HepG2 (cell line): Measurements from ENCODE around the gene PIM3. TPM values are rescaled to one million over a fixed set of nuclear protein-coding genes. Genes with fewer than 3 reads are reported as not detected.

Source experiments
- BORCS8-MEF2B ChIP-seq: sonication (generic); formaldehyde crosslinking; IDR thresholded peaks from 2 replicates; pipeline ENCODE4 v1.8.0; 2022; ENCODE audit warnings: mild to moderate bottlenecking, missing genetic modification reagents
- DNMT1 ChIP-seq: sonication (generic); formaldehyde crosslinking; IDR thresholded peaks from 2 replicates; pipeline ENCODE4 v1.5.1; 2020; ENCODE audit warnings: mild to moderate bottlenecking, missing genetic modification reagents
- GZF1 ChIP-seq: sonication (generic); formaldehyde crosslinking; IDR thresholded peaks from 2 replicates; pipeline ENCODE4 v1.5.1; 2020; ENCODE audit warnings: mild to moderate bottlenecking, missing genetic modification reagents
- KDM2A ChIP-seq: sonication (generic); formaldehyde crosslinking; IDR thresholded peaks from 2 replicates; pipeline ENCODE4 v1.4.0; 2020; ENCODE audit warnings: low read depth, missing genetic modification reagents, borderline replicate concordance
- KLF11 ChIP-seq: IDR thresholded peaks from 2 replicates; pipeline ENCODE4 v1.6.1; 2016; ENCODE audit warnings: missing compliant biosample characterization
- MXD4 ChIP-seq: IDR thresholded peaks from 2 replicates; pipeline ENCODE4 v1.6.1; 2016; ENCODE audit warnings: mild to moderate bottlenecking, missing biosample characterization, missing genetic modification reagents
- NFIC ChIP-seq: IDR thresholded peaks from 2 replicates; pipeline ENCODE4 v1.6.1; 2012; ENCODE audit warnings: mild to moderate bottlenecking, low read length, inconsistent platforms
- POLR2G ChIP-seq: fragments of 200-400 bp; formaldehyde crosslinking; IDR thresholded peaks from 2 replicates; pipeline ENCODE4 v1.6.1; 2018; ENCODE audit warnings: mild to moderate bottlenecking, low read depth, low read length, moderate library complexity
- PPARG ChIP-seq: conservative IDR thresholded peaks from 2 replicates; pipeline ENCODE4 v1.6.1; 2016; ENCODE audit warnings: missing biosample characterization, missing genetic modification reagents
- RXRB ChIP-seq: IDR thresholded peaks from 2 replicates; pipeline ENCODE4 v1.6.1; 2016; ENCODE audit warnings: borderline replicate concordance, missing genetic modification reagents, missing compliant biosample characterization
- SMARCE1 ChIP-seq: fragments of 450-650 bp; IDR thresholded peaks from 2 replicates; pipeline ENCODE4 v1.6.1; 2017; ENCODE audit warnings: borderline replicate concordance
- SOX5 ChIP-seq: IDR thresholded peaks from 2 replicates; pipeline ENCODE4 v1.6.1; 2016; ENCODE audit warnings: borderline replicate concordance
- TAF15 ChIP-seq: fragments of 200-400 bp; formaldehyde crosslinking; IDR thresholded peaks from one replicate; pipeline ENCODE4 v1.6.1; 2018; ENCODE audit warnings: mild to moderate bottlenecking, low read depth, low read length; ENCODE audit not compliant: poor library complexity, severe bottlenecking
- TEAD3 ChIP-seq: optimal IDR thresholded peaks from 2 replicates; pipeline ENCODE3; 2016; ENCODE audit warnings: borderline replicate concordance
- ZBTB20 ChIP-seq: sonication (generic); formaldehyde crosslinking; IDR thresholded peaks from 2 replicates; pipeline ENCODE4 v1.8.1; 2023; ENCODE audit warnings: missing genetic modification reagents, low read depth, mild to moderate bottlenecking, borderline replicate concordance
- ZFP36 ChIP-seq: fragments of 150-350 bp; IDR thresholded peaks from 2 replicates; pipeline ENCODE4 v1.6.1; 2018; ENCODE audit warnings: borderline replicate concordance, low read length, low read depth; ENCODE audit not compliant: partially characterized antibody
- ZNF564 ChIP-seq: sonication (generic); formaldehyde crosslinking; IDR thresholded peaks from 2 replicates; pipeline ENCODE4 v1.8.1; 2023; ENCODE audit warnings: mild to moderate bottlenecking, missing genetic modification reagents
- ZNF614 ChIP-seq: IDR thresholded peaks from 2 replicates; pipeline ENCODE4 v1.6.1; 2018; ENCODE audit warnings: missing biosample characterization, missing genetic modification reagents, inconsistent platforms, borderline replicate concordance
- polyA plus RNA-seq, 8 experiments: library from polyadenylated mRNA; depleted of rRNA in 3 of 8; stranded (reverse) in 7 of 8; unstranded in 1 of 8; fragments of >200 nt; fragmentation: Illumina TruSeq in 4 of 8; extraction: Trizol in 4 of 8; gene quantifications; 2 replicates each; pipeline versions ENCODE4 v1.2.1 to v1.2.3, GENCODE V29; 2011 to 2016; ENCODE audit warnings: low read depth in 4 of 8, missing spikeins in 1 of 8, mixed read lengths in 1 of 8; ENCODE audit not compliant: insufficient read depth in 1 of 8
- total RNA-seq, 5 experiments: library from RNA; depleted of rRNA; stranded (reverse); fragments of >200 nt; fragmentation: Illumina TruSeq; extraction: Trizol; gene quantifications; 2 replicates each; pipeline ENCODE4 v1.2.3, GENCODE V29; 2016; ENCODE audit warnings: low read depth in 1 of 5
- TF ChIP-seq, protein P1 (sequence below): sonication (generic); formaldehyde crosslinking; IDR thresholded peaks from 2 replicates; pipeline ENCODE4 v1.4.0; 2020; ENCODE audit warnings: missing genetic modification reagents, mild to moderate bottlenecking, borderline replicate concordance
- TF ChIP-seq, protein P2 (sequence below): sonication (generic); formaldehyde crosslinking; IDR thresholded peaks from 2 replicates; pipeline ENCODE4 v1.8.0; 2022; ENCODE audit warnings: missing genetic modification reagents, mild to moderate bottlenecking, borderline replicate concordance
- TF ChIP-seq, protein P3 (sequence below): sonication (generic); formaldehyde crosslinking; IDR thresholded peaks from 2 replicates; pipeline ENCODE4 v1.4.0; 2020; ENCODE audit warnings: missing genetic modification reagents, mild to moderate bottlenecking, borderline replicate concordance

Gene PIM3
- total and polyA plus RNA-seq, 2 of the 13 experiments (the other 11 are each of a cell fraction or from before 2014, with no cell fraction given), result 21.6 to 31.2 TPM

DNA sequence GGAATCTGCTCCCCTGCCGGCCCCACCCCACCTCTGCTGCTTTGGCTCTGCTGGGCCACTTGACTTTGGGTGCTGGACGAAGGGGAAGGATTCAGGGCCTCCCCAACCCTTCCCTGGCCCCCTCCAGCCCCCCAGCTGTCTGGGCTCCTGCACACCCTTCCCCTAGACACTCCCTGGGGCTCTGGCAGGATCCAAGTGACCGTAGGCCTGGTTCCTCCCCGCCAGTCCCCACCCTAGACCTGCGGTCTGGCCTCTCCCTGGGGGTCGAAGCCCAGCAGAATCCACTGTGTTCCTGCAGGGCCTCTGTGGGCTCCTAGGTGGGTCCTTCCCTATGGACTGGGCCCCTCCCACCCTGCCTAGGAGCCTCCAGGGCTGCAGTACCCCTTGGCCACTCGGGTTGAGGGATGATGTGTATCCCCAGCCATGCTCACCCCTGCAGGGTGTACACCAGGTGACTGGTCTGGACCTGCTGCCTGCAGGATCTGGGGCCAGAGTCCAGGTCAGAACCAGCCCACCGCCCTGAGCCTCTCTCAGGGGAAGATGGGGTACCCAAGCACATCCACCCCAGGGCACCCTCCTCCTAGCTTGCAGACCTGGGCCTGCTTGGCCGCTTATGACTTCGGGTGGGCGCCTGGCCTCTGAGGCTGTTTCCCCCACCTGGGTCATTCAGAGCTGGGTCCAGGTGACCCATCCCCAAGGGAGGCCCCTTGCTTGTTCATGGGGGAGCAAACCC, 5.6 kb downstream of the PIM3 start (continued):
- TF ChIP-seq, protein P1, sequence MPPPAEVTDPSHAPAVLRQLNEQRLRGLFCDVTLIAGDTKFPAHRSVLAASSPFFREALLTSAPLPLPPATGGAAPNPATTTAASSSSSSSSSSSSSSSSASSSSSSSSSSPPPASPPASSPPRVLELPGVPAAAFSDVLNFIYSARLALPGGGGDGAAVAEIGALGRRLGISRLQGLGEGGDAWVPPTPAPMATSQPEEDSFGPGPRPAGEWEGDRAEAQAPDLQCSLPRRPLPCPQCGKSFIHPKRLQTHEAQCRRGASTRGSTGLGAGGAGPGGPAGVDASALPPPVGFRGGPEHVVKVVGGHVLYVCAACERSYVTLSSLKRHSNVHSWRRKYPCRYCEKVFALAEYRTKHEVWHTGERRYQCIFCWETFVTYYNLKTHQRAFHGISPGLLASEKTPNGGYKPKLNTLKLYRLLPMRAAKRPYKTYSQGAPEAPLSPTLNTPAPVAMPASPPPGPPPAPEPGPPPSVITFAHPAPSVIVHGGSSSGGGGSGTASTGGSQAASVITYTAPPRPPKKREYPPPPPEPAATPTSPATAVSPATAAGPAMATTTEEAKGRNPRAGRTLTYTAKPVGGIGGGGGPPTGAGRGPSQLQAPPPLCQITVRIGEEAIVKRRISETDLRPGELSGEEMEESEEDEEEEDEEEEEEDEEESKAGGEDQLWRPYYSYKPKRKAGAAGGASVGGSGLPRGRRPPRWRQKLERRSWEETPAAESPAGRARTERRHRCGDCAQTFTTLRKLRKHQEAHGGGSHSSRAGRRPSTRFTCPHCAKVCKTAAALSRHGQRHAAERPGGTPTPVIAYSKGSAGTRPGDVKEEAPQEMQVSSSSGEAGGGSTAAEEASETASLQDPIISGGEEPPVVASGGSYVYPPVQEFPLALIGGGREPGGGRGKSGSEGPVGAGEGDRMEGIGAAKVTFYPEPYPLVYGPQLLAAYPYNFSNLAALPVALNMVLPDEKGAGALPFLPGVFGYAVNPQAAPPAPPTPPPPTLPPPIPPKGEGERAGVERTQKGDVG, result no peak
- TF ChIP-seq KDM2A (peak; percentile 28; the same call in 1 of the 2 replicates), TEAD3 (CRISPR knock-in tag) (no peak), MXD4 (CRISPR knock-in tag) (no peak), SMARCE1 (no peak), TAF15 (no peak), ZBTB20 (peak; percentile 9; the same call in 1 of the 2 replicates), KLF11 (CRISPR knock-in tag) (no peak), POLR2G (peak; percentile 11; the same call in 1 of the 2 replicates), ZNF564 (CRISPR knock-in tag) (no peak), ZFP36 (no peak), PPARG (CRISPR knock-in tag) (0 out of 2 replicates have a peak, but pooled peaks have one; percentile 9), SOX5 (peak; percentile 4; the same call in 1 of the 2 replicates), NFIC (no peak), DNMT1 (CRISPR knock-in tag) (peak; percentile 71; the same call in 1 of the 2 replicates), RXRB (CRISPR knock-in tag) (peak; percentile 7; the same call in 1 of the 2 replicates), BORCS8-MEF2B (CRISPR knock-in tag) (peak; percentile 58; the same call in 1 of the 2 replicates), ZNF614 (no peak), GZF1 (CRISPR knock-in tag) (no peak)
- TF ChIP-seq, protein P2, sequence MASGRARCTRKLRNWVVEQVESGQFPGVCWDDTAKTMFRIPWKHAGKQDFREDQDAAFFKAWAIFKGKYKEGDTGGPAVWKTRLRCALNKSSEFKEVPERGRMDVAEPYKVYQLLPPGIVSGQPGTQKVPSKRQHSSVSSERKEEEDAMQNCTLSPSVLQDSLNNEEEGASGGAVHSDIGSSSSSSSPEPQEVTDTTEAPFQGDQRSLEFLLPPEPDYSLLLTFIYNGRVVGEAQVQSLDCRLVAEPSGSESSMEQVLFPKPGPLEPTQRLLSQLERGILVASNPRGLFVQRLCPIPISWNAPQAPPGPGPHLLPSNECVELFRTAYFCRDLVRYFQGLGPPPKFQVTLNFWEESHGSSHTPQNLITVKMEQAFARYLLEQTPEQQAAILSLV, result 0 out of 2 replicates have a peak, but pooled peaks have one; percentile 35
- TF ChIP-seq, protein P3, sequence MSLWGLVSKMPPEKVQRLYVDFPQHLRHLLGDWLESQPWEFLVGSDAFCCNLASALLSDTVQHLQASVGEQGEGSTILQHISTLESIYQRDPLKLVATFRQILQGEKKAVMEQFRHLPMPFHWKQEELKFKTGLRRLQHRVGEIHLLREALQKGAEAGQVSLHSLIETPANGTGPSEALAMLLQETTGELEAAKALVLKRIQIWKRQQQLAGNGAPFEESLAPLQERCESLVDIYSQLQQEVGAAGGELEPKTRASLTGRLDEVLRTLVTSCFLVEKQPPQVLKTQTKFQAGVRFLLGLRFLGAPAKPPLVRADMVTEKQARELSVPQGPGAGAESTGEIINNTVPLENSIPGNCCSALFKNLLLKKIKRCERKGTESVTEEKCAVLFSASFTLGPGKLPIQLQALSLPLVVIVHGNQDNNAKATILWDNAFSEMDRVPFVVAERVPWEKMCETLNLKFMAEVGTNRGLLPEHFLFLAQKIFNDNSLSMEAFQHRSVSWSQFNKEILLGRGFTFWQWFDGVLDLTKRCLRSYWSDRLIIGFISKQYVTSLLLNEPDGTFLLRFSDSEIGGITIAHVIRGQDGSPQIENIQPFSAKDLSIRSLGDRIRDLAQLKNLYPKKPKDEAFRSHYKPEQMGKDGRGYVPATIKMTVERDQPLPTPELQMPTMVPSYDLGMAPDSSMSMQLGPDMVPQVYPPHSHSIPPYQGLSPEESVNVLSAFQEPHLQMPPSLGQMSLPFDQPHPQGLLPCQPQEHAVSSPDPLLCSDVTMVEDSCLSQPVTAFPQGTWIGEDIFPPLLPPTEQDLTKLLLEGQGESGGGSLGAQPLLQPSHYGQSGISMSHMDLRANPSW (CRISPR knock-in tag), result no peak
